ENCODE results near the gene NF2. TPM values are rescaled to one million over a fixed set of nuclear protein-coding genes. Genes with fewer than 3 reads are reported as not detected.

The NF2 gene
- polyA plus RNA-seq, 3 donors = 7.7 to 15.5 (median 8.4) TPM

DNA sequence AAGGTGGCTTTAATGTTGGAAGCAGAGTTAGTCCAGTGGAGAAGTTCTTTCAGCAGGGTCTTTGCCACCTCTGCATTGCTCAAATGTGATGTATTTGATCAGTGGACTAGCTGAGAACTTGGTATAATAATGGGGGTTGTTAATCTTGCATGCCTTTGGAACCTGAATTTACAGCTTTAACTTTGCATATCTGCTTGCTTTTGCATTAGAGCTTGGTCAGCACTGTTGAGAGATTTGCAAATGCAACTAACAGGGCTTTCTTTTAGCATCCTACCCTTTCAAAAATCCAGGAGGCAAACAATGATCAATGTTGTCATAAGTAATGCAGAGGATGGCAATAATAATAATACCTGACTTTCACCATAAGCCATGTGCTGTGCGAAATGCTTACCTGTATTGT is 48.2 kb downstream of the NF2 start:
- Mint-ChIP-seq H3K9me3 (no peaks in the 10 kb centered on the region), H3K27me3 (ENCODE audit: low read depth in 3 of 3) (peaks cover 0 to 2% (median 0%) of the 10 kb centered on the region in 3 donors), H3K27ac (no peak overlapping the region), H3K4me3 (no peak overlapping the region), H3K4me1 (peaks cover 2% of the 10 kb centered on the region), H3K36me3 (peaks cover 52 to 59% of the 10 kb centered on the region in 2 donors)
- no peaks in the 10 kb centered on the region for H3K27me3 ChIP-seq (ENCODE audit: control insufficient read depth in 2 of 2, insufficient read depth in 2 of 2, low read length in 2 of 2)
- no peaks in the 10 kb centered on the region for H3K9me3 ChIP-seq (replicated peaks in 1 of 2; ENCODE audit: control insufficient read depth in 1 of 2, insufficient read depth in 1 of 2, low read length in 2 of 2)
- H4K20me1 ChIP-seq (ENCODE audit: insufficient read depth, low read length) = peaks cover 6% of the 10 kb centered on the region
- H3K79me2 ChIP-seq (ENCODE audit: insufficient read depth, low read length) = no peaks in the 10 kb centered on the region
- no peak overlapping the region for H3K9ac ChIP-seq (ENCODE audit: insufficient read depth, low read length, poor library complexity, severe bottlenecking)
- peaks cover 28 to 55% of the 10 kb centered on the region in 2 donors for H3K36me3 ChIP-seq (replicated peaks in 1 of 2; ENCODE audit: control insufficient read depth in 1 of 2, insufficient read depth in 2 of 2, low read length in 2 of 2)
- H2AFZ ChIP-seq (ENCODE audit: insufficient read depth, low read depth, low read length, poor library complexity, severe bottlenecking) = no peak overlapping the region
- intact Hi-C loops (cut with micrococcal nuclease) = no loop called here
- no peak overlapping the region for H3K4me2 ChIP-seq (replicated peaks; ENCODE audit: extremely low read depth, low read length, poor library complexity, severe bottlenecking)
- no peak overlapping the region for H3K4me3 ChIP-seq (replicated peaks in 1 of 3; ENCODE audit: low read depth in 2 of 3, low read length in 3 of 3)
- WGBS (ENCODE audit: insufficient coverage) = no CpG with 5 or more reads among the region's 1 CpG
- H3K27ac ChIP-seq (ENCODE audit: low read depth in 1 of 2, low read length in 2 of 2) = no peak overlapping the region
- DNase-seq = no peak
- TF ChIP-seq, protein P1, sequence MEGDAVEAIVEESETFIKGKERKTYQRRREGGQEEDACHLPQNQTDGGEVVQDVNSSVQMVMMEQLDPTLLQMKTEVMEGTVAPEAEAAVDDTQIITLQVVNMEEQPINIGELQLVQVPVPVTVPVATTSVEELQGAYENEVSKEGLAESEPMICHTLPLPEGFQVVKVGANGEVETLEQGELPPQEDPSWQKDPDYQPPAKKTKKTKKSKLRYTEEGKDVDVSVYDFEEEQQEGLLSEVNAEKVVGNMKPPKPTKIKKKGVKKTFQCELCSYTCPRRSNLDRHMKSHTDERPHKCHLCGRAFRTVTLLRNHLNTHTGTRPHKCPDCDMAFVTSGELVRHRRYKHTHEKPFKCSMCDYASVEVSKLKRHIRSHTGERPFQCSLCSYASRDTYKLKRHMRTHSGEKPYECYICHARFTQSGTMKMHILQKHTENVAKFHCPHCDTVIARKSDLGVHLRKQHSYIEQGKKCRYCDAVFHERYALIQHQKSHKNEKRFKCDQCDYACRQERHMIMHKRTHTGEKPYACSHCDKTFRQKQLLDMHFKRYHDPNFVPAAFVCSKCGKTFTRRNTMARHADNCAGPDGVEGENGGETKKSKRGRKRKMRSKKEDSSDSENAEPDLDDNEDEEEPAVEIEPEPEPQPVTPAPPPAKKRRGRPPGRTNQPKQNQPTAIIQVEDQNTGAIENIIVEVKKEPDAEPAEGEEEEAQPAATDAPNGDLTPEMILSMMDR (IDR thresholded peaks at IDR 0.05) = no peak
- H3K4me1 ChIP-seq (ENCODE audit: control insufficient read depth in 1 of 2, insufficient read depth in 2 of 2, low read length in 2 of 2) = no peaks in the 10 kb centered on the region

DNA sequence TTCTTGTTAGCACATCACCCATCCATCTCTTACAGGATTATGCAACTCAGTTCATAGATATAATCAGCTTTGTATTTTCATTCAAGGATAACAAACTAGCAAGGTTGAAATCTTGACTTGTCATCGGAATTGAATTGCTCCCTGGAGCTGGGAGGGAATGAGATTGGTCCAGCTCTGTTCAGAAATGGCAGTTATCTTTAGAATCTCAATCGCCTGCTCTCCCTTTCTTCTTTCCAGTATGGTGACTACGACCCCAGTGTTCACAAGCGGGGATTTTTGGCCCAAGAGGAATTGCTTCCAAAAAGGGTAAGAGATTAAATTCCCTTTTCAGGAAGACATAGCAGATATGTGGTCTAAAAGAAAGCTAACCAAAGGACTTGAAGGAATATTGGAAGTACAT is 51.0 kb downstream of the NF2 start:
- no peaks in the 10 kb centered on the region for H3K79me2 ChIP-seq (ENCODE audit: insufficient read depth, low read length)
- H3K36me3 ChIP-seq (replicated peaks in 1 of 2; ENCODE audit: control insufficient read depth in 1 of 2, insufficient read depth in 2 of 2, low read length in 2 of 2) = peaks cover 16 to 32% of the 10 kb centered on the region in 2 donors
- TF ChIP-seq, protein P1 (IDR thresholded peaks at IDR 0.05) = no peak
- no peak overlapping the region for H3K4me2 ChIP-seq (replicated peaks; ENCODE audit: extremely low read depth, low read length, poor library complexity, severe bottlenecking)
- H3K27me3 ChIP-seq (ENCODE audit: control insufficient read depth in 2 of 2, insufficient read depth in 2 of 2, low read length in 2 of 2) = no peaks in the 10 kb centered on the region
- no peak overlapping the region for H3K4me3 ChIP-seq (replicated peaks in 1 of 3; ENCODE audit: low read depth in 2 of 3, low read length in 3 of 3)
- Mint-ChIP-seq H3K4me1 (peaks cover 25% of the 10 kb centered on the region), H3K9me3 (peaks cover 0 to 2% (median 0%) of the 10 kb centered on the region in 7 donors), H3K27ac (no peak overlapping the region), H3K36me3 (peaks cover 47 to 51% of the 10 kb centered on the region in 2 donors), H3K4me3 (no peak overlapping the region), H3K27me3 (ENCODE audit: low read depth in 3 of 3) (peaks cover 0 to 2% (median 0%) of the 10 kb centered on the region in 3 donors)
- H3K4me1 ChIP-seq (ENCODE audit: control insufficient read depth in 1 of 2, insufficient read depth in 2 of 2, low read length in 2 of 2) = peaks cover 24% of the 10 kb centered on the region in 2 donors
- H2AFZ ChIP-seq (ENCODE audit: insufficient read depth, low read depth, low read length, poor library complexity, severe bottlenecking) = no peak overlapping the region
- WGBS (ENCODE audit: insufficient coverage) = 80% methylated on average over 1 of the region's 4 CpGs
- no peak overlapping the region for H3K9ac ChIP-seq (ENCODE audit: insufficient read depth, low read length, poor library complexity, severe bottlenecking)
- H3K9me3 ChIP-seq (replicated peaks in 1 of 2; ENCODE audit: control insufficient read depth in 1 of 2, insufficient read depth in 1 of 2, low read length in 2 of 2) = no peaks in the 10 kb centered on the region
- H3K27ac ChIP-seq (ENCODE audit: low read depth in 1 of 2, low read length in 2 of 2) = no peak overlapping the region
- intact Hi-C loops (cut with micrococcal nuclease) = no loop called here
- DNase-seq = no peak
- H4K20me1 ChIP-seq (ENCODE audit: insufficient read depth, low read length) = peaks cover 14% of the 10 kb centered on the region
